NOMO-1 treated with dmso at 0.1 percent for 144 hours (cell line): ENCODE measurements around the gene LRRC8B.
"Not testable (repeated sequence)": the region's sequence is repeated elsewhere in the genome, so short reads cannot be mapped to it uniquely, and the experiment has no call there.

Experiments used
- DNase-seq: peaks from one replicate; lab custom pipeline; 2025; ENCODE audit not compliant: unreplicated experiment; lab: John Stamatoyannopoulos, UW

The LRRC8B gene

DNA sequence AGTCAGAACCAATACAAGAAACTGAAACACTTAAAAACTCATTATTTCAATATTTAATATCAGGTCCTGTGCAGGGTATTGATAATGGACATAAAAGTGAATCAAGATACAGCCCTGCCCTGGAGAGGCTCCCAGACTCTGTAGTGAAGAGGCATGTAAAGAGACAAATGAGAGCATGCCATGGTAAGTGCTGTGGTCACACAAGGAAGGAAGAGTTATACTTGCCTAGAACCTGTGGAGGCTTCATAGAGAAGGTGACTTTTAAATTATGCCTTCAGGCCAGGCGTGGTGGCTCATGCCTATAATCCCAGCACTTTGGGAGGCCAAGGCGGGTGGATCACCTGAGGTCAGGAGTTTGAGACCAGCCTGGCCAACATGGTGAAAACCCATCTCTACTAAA, 105.0 kb downstream of the LRRC8B start:
- DNase-seq = not testable (repeated sequence)

DNA sequence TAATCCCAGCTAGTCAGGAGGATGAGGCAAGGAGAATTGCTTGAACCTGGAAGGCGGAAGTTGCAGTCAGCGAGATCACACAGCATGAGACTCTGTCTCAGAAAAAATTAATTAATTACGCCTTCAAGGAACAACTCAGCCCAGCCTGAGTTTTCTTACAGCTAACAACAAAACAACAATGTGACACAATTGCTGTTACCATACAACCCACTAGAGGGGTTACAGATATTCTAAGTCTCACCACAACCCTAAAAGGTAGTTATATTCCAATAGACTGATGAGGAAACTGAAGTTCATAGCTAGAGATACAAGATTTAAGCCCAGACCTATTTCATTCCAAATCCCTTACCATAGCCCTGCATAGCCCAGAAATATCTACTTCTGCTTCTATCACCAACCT, 105.4 kb downstream of the LRRC8B start:
- DNase-seq = no peak

DNA sequence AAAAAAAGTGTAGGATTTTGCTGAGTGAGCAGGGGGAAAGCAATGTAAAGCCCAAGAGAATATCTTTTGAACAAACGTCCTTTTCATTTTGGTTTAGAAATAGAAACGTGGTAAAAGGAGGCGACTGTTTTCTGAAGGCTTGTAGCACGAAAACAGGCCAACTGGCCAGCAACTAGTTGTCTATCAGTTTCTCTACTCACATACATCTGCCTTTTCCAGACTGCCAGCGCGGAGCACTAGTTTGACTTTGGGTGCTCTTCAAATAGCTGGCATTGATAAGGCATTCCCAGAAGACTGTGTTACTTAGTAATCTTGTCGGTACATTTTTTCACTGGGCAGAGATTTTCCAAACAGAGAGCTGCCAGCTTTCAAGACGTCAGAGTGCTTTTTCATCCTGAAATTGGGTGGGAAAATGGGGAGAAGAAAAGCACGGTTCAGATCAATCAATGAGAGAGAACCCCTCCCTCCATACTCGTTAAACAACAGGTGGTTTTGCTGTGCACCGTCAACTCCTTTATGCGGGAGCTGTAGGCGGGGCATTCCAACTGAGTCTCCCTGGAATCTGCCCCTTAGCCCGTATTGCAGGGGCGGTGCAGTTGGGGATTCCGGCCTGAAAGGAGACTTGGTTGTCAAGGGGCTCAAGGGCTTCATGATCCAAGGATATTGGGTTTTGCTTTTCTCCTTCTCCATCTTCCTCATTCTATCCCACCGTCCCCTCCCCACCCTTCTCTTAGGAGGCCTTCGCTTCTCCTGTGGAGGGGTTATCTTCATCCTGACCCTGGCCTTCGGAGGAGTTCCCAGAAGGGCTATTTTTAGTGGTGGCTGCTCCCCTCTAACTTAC, 107.4 kb downstream of the LRRC8B start:
- DNase-seq = no peak

DNA sequence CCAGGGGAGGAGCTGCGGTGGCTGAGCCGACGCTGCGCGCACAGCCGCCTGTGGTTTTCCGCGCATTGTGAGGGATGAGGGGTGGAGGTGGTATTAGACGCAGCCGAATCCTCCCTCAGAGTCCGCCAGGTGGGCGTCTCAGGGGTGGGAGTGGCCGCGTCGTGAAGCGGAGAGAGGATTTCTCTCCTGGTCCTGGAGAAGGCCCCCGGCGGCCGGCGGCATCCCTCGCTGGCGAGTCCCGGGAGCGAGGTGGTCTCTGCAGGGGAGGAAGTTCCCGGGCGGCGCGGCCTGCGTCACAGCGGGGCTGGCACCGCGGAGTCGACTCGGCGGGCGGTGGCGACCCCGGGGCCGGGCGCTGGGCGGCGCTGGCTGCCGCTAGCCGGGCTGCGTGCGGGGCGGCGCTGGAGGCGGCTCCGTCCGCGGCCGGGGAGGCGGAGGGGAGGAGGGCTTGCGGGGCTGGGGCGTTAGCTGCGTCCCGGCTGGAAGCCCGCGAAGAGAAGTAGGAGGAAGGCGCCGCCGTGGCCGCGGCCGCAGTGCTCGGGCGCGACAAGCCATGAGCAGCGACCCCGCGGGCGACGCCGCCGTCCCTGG, 108.1 kb downstream of the LRRC8B start, which contains the start of gene LRRC8C:
Gene LRRC8C (plus strand): TSS at position 464 of the 591 bp plus-strand sequence. CDS start 53,354 bp downstream, outside the sequence.
- peak; percentile 69 for DNase-seq

DNA sequence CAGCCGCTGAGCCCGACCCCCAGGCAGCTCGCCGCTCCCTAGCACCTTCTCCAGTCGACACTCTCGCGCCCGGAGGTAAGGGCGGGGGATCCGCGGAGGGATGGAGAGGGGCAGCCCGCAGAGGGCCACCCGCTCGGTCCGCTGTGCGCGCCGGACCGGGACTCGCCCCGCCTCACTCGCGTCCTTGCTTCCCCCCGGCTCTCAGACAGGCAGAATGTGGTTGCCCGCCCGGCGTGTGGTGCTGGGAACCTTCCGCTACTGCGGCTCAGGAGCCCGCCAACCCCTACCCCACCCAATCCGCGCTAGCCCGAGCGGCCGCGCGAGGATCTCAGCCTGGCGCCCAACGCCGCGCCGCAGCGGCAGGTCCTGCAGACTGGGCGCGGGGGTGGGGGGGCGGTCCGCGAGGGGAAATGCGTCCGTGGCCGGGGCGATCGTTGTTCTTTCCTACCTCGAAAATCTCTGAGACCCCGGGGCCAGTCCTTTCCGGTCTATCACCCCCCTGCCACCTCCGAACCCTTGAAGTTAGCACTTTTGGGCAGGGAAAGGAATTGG, 108.7 kb downstream of the LRRC8B start:
- DNase-seq = no peak

DNA sequence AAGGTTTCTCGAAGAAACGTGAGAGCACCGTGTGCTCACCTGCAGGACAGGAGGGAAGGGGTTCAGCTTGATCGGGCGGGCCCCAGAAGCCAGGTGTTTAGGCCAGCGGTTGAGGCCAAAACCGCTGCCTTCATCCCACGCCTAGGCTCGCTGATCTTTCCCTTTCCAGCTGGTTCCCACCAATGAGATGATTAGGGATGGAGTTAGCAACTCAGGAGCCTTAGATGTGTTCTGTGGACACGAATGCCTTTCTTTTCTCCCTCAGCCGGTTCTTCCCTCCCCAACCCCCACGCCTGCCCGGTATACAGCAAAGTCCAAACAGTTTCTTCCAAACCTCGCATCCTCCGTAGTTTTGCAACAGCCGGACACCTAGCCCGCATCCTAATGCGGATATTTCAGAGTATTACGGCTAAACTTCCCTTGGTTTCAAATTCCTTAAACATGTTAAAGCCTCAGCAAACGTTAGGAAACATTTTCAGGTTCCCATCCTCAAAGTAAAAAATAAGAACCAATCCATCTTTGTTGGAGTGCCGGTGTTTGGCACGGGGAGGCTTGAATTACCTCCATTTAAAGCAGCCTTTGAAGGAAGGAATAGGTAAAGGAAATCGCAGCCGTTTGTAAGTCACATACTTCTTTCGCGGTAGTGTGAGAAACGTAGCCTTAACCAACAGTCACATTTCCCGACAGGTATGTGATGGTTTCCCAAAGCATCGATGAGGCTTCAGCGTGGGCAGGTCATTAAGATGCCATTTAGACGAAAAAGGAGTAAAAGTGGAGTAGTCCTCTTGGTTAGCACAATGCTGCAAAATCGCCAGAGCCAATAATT, 109.4 kb downstream of the LRRC8B start:
- no peak for DNase-seq

DNA sequence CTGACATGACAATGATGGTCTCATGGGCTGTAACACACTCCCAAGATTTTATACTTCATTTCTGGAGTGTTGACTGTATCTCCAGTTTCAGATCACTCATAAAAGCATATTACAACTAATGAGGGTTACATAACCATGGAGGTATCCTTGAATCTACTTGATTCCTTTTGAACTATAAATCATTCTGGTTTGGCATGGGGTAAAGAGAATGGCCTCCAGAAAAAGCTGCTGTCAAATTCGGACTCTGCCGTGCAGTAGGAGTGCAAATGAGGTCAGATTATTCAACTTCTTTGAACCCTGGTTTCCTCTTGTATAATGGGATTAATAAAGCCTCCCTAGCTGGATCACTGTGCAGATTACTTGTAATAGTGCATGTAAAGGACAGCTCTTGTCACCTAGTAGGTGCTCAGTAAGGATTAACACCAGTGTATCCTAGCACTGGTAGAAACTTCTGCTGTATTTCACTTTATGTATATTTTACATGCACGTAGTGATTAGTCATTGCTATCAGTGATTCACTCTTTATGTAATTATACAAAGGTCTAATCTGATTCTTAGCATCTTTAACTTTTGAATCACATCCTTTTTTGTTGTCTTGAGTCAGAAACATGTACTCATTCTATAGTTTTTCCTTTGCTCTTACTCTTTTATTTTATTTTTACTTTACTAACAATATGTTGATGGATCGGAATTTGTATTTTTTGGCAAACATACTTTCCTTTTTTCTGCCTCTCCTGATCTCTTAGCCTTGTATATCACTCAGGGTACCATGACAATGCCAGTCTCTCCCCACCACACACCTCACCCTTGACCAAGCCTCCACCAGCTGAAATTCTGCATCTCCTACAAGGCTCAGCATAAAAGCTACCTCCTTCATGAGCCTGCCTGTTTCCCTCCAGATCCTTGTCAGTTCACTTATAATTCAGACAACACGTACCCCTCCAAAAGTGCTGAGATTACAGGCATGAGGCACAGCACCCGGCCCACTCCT, 111.5 kb downstream of the LRRC8B start:
- DNase-seq = no peak

DNA sequence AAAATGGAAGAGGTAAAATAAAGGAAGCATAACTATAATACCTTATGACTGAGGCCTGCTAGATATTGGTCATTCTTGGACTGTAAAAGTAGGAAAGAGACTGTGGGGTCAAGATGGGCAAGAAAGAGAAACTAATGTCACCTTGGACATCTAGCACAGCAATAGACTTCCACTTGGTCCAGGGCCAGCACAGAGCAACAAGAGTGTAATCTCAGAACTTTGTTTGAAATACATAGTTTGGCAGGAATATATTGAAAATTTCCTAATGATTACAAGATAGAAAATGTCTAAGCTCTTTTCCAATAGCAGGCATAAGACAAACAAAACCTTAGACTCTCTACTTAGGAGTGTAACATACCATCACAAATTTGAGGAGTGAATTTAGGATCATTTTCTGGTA, 112.9 kb downstream of the LRRC8B start:
- no peak for DNase-seq

DNA sequence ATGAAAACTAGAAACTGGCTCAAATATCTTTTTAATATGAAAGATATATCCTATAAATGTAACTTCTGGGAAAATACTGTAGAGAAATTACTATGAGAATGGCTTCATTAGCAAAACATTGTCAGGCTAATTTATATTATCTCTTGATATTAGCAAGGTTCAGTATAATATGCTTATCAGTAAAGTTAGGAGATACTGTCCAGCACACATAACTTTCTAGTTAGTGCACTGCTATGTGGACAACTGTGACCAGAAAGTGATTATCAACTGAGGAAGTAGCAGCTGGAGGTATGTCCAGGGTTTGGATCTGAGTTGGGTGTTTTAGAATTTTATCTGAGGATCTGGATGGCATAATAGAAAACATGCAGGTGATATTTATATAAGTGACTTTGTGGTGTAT, 115.8 kb downstream of the LRRC8B start:
- DNase-seq = no peak

DNA sequence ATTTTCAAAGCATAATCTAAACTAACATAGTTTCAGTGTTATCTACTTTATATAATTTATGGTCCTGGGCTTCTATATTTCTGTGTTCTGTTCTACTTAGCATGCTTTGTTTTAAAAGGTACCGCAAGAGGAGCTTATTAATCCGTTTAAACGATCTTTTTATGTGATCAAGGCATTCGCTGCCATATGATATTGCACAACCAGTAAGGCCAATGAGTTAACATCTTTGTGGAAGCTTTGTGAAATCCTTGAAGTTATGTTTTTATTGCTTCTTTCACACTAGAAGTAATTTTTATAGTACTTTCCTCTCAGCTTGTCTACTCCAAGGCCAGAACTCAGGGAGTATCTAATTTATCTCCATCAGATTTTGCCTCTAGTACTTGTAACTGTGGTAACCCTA, 117.2 kb downstream of the LRRC8B start:
- peak; percentile 37 for DNase-seq

DNA sequence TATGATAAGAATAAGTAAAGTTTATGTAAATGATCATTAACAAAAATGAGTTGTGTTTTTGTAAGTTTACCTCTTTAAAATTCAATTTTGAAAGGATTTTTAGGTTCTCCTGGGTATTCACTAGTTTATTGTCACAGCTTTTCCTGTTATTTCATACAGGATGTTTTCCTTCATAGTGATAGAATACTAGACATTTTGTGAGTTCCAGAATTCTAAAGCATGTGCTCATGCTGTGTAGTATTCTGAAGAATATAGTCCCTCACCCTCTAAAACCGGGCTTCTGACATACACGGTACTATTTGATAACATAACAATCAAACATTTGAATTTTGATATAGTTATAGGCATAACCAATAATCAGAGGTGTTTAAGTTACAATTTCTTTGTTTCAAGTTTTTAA, 118.9 kb downstream of the LRRC8B start:
- DNase-seq = no peak

DNA sequence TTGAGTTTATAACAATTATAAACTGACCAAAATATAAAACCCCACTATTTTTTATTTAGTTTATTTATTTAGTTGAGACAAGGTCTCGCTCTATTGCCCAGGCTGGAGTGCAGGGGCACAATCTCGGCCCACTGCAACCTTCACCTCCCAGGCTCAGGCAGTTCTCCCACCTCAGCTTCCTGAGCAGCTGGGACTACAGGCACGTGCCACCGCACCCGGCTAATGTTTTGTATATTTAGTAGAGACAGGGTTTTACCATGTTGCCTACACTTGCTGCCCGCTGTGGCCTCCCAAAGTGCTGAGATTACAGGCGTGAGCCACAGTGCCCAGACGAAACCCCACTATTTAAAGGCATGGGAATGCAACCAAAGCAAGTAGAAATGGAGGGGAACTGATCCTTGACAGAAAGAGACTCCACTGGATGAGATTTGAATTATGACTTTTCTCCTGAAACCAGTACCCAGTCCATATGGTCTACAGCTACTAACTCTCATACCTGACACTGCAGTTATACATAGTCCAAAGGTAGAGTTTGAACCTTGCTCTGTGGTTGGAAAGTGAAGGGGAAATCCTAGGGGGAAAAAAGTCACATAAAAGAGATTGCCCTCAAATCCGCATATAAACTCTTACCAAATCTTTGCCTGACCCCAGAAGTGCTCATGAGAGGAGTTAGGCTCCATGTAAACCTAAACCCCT, 119.6 kb downstream of the LRRC8B start:
- DNase-seq = no peak

DNA sequence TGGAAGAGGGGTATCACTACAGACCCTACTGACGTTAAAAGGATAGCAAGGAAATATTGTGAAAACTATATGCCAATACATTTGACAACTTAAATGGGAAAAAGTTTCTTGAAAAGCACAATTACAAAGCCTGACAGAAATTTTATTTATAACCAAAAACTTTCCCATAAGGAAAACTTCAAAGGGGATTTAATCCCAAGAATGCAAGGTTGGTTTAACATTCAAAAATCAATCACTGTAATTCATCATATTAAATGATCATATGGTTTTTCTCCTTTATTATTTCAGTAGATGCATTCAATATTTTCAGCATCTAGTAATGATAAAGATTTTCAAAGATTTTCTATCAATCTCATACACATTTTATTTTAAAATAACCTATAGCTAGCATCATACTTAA, 121.6 kb downstream of the LRRC8B start:
- DNase-seq = no peak
